ENCODE results near the gene KIF26B. TPM values are rescaled to one million over a fixed set of nuclear protein-coding genes. Genes with fewer than 3 reads are reported as not detected.

The KIF26B gene
- total RNA-seq, 1 donor from 2014 or later: 2.1 TPM

DNA sequence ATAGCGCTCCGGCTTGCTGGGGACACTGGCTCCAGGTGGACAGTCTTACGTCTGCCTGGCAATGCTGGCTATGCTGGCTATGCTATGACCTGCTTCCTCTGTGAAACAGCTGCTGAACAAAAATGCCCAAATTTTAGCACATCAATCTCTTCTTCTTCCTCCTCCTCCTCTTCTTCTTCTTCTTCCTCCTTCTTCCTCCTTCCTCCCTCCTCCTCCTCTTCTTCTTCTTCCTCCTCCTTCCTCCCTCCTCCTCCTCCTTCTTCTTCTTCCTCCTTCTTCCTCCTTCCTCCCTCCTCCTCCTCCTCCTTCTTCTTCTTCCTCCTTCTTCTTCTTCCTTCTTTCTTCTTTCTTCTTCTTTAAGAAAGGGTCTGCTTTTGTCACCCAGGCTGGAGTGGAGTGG is 401.3 kb downstream of the KIF26B start:
- Histone ChIP-seq H3K36me3 (ENCODE audit: control insufficient read depth, insufficient read depth, low read length) (no peaks in the 10 kb centered on the region), H3K27me3 (ENCODE audit: control insufficient read depth, insufficient read depth, low read length) (no peaks in the 10 kb centered on the region), H3K4me3 (ENCODE audit: low read depth, low read length) (no peak overlapping the region)
- DNase-seq (ENCODE audit: low read depth) (no peak), FAIRE-seq (no peak)
- TF ChIP-seq, protein P1, sequence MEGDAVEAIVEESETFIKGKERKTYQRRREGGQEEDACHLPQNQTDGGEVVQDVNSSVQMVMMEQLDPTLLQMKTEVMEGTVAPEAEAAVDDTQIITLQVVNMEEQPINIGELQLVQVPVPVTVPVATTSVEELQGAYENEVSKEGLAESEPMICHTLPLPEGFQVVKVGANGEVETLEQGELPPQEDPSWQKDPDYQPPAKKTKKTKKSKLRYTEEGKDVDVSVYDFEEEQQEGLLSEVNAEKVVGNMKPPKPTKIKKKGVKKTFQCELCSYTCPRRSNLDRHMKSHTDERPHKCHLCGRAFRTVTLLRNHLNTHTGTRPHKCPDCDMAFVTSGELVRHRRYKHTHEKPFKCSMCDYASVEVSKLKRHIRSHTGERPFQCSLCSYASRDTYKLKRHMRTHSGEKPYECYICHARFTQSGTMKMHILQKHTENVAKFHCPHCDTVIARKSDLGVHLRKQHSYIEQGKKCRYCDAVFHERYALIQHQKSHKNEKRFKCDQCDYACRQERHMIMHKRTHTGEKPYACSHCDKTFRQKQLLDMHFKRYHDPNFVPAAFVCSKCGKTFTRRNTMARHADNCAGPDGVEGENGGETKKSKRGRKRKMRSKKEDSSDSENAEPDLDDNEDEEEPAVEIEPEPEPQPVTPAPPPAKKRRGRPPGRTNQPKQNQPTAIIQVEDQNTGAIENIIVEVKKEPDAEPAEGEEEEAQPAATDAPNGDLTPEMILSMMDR (IDR thresholded peaks at IDR 0.05; ENCODE audit: insufficient read depth, low read length, severe bottlenecking): no peak

- DNase-seq (ENCODE audit: low read depth) (no peak), FAIRE-seq (no peak)
Observed at GRCh38 chr1:245558069-245558468, 403.3 kb downstream of the KIF26B start.

DNA sequence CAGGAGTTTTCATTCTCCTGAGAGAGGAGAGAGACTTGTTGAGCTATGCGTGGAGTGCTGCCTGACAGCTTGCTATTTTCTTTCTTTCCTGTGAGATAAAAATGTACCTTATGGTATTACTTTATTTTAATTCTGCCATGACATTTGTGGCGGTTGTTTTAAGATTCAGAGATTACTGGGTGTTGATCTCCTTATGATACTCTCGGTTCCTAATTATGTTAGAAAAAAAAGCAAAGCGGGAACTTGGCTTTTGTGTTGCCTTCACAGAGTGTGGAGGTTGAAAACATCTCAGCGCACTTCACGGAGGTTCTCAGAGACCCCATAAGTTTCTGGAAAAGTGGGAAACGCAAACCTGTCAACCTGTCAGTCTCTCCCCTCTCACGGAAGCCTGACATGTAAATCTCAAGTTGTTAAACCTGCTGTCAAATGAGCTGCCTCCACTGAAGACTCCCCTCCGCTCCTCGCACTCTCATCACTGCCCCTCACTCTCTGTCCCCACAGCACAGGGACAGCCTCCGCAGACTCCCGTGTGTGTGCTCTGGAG is 405.6 kb downstream of the KIF26B start:
- TF ChIP-seq, protein P1 (IDR thresholded peaks at IDR 0.05; ENCODE audit: insufficient read depth, low read length, severe bottlenecking): no peak
- DNase-seq (ENCODE audit: low read depth) (no peak), FAIRE-seq (no peak)
- H3K27me3 ChIP-seq (ENCODE audit: control insufficient read depth, insufficient read depth, low read length): no peaks in the 10 kb centered on the region
- no peak overlapping the region for H3K4me3 ChIP-seq (ENCODE audit: low read depth, low read length)
- H3K36me3 ChIP-seq (ENCODE audit: control insufficient read depth, insufficient read depth, low read length): no peaks in the 10 kb centered on the region

More at GRCh38 chr1:245558069-245558468, 403.3 kb downstream of the KIF26B start:
- TF ChIP-seq, protein P1 (IDR thresholded peaks at IDR 0.05; ENCODE audit: insufficient read depth, low read length, severe bottlenecking): no peak
- Histone ChIP-seq H3K36me3 (ENCODE audit: control insufficient read depth, insufficient read depth, low read length) (no peaks in the 10 kb centered on the region), H3K27me3 (ENCODE audit: control insufficient read depth, insufficient read depth, low read length) (no peaks in the 10 kb centered on the region), H3K4me3 (ENCODE audit: low read depth, low read length) (no peak overlapping the region)

DNA sequence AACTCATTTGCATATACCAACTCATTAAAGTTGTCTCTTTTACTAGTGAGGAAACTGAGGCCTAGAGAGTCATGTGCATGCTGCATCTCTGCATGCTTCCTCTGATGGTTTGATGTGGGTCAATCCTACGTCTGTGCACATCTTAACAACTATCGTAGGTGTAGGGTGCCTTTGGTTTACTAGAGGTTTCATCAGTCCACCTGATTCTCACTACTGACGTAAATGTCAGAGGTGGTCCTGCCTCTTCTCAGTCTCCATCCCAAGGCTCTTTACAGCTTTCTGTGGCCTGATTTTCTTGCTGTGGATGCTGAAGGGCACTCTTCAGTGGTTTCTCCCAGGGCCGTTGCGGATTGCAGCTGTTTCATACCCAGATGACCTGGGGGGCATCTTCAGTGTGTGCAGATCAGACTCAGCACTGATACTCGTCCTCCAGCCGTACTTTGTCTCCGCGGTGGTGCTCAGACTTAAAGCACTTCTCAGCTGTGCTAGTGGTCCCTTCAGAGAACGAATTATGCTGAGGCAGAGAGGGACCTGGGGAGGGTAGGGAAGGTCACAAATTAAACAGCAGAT is 407.0 kb downstream of the KIF26B start:
- TF ChIP-seq, protein P1 (IDR thresholded peaks at IDR 0.05; ENCODE audit: insufficient read depth, low read length, severe bottlenecking): no peak

DNA sequence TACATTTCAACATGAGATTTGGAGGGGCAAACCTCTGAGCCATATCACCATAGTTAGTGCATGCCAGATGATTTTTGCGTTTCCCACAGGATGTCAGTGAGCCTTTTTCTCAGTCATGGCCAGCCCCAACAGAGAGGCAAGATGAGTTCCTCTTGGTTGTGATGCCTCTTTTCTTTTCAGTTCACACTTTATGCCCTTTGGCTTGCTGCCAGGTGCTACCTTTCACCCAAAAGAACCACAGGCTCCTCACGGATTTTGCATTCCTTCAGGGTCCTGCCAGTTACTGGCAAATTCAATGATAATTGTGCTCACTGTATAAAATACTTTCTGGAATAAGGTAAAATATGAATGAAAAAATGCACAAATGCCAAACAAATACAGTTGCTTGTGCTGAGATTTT is 411.3 kb downstream of the KIF26B start:
- TF ChIP-seq, protein P1 (IDR thresholded peaks at IDR 0.05; ENCODE audit: insufficient read depth, low read length, severe bottlenecking): no peak
- Histone ChIP-seq H3K4me3 (ENCODE audit: low read depth, low read length) (no peak overlapping the region), H3K36me3 (ENCODE audit: control insufficient read depth, insufficient read depth, low read length) (no peaks in the 10 kb centered on the region), H3K27me3 (ENCODE audit: control insufficient read depth, insufficient read depth, low read length) (no peaks in the 10 kb centered on the region)
- FAIRE-seq (no peak), DNase-seq (ENCODE audit: low read depth) (no peak)

More for the DNA sequence above, 407.0 kb downstream of the KIF26B start:
- no peak for DNase-seq (ENCODE audit: low read depth)
- FAIRE-seq: no peak
- no peaks in the 10 kb centered on the region for H3K27me3 ChIP-seq (ENCODE audit: control insufficient read depth, insufficient read depth, low read length)
- no peaks in the 10 kb centered on the region for H3K36me3 ChIP-seq (ENCODE audit: control insufficient read depth, insufficient read depth, low read length)
- no peak overlapping the region for H3K4me3 ChIP-seq (ENCODE audit: low read depth, low read length)

GRCh38 chr1:245566952-245567351 is 412.2 kb downstream of the KIF26B start:
- no peak for DNase-seq (ENCODE audit: low read depth)
- Histone ChIP-seq H3K36me3 (ENCODE audit: control insufficient read depth, insufficient read depth, low read length) (no peaks in the 10 kb centered on the region), H3K4me3 (ENCODE audit: low read depth, low read length) (no peak overlapping the region), H3K27me3 (ENCODE audit: control insufficient read depth, insufficient read depth, low read length) (no peaks in the 10 kb centered on the region)
- TF ChIP-seq, protein P1 (IDR thresholded peaks at IDR 0.05; ENCODE audit: insufficient read depth, low read length, severe bottlenecking): no peak
- no peak for FAIRE-seq

All from bronchial epithelial cell (primary cell).